OCI-M2 (cell line): ENCODE measurements around the gene MROH7.

Experiments used
- DNase-seq: peaks from one replicate; lab custom pipeline; 2025; ENCODE audit not compliant: unreplicated experiment; lab: John Stamatoyannopoulos, UW

MROH7 gene

GRCh38 chr1:54649921-54650320 lies 8.3 kb downstream of the MROH7 start:
- no peak for DNase-seq

- DNase-seq = no peak
Measured at GRCh38 chr1:54650417-54650816, 8.8 kb downstream of the MROH7 start.

- no peak for DNase-seq
Measured at GRCh38 chr1:54651608-54652007, 10.0 kb downstream of the MROH7 start.

- DNase-seq = no peak
Measured at GRCh38 chr1:54652168-54652567, 10.6 kb downstream of the MROH7 start.

- DNase-seq = no peak
Measured at GRCh38 chr1:54653036-54653435, 11.4 kb downstream of the MROH7 start.

- DNase-seq = no peak
Measured at GRCh38 chr1:54658164-54658913, 16.8 kb downstream of the MROH7 start.

- no peak for DNase-seq
Measured at GRCh38 chr1:54663725-54664124, 22.1 kb downstream of the MROH7 start.

- no peak for DNase-seq
Measured at GRCh38 chr1:54664364-54664763, 22.8 kb downstream of the MROH7 start.

GRCh38 chr1:54665852-54666251 lies 24.3 kb downstream of the MROH7 start:
- no peak for DNase-seq

GRCh38 chr1:54666333-54666732 lies 24.7 kb downstream of the MROH7 start:
- DNase-seq = no peak

GRCh38 chr1:54667797-54668196 lies 26.2 kb downstream of the MROH7 start:
- DNase-seq = no peak

- DNase-seq = no peak
Measured at GRCh38 chr1:54668567-54668966, 27.0 kb downstream of the MROH7 start.

GRCh38 chr1:54671985-54672608 lies 30.5 kb downstream of the MROH7 start:
- no peak for DNase-seq

- no peak for DNase-seq
Measured at GRCh38 chr1:54678776-54679643, 37.4 kb downstream of the MROH7 start.

- no peak for DNase-seq
Measured at GRCh38 chr1:54679706-54680105, 38.1 kb downstream of the MROH7 start.

- DNase-seq = no peak
Measured at GRCh38 chr1:54680387-54680786, 38.8 kb downstream of the MROH7 start.

- DNase-seq = no peak
Measured at GRCh38 chr1:54681358-54681757, 39.8 kb downstream of the MROH7 start.

- DNase-seq = no peak
Measured at GRCh38 chr1:54683453-54683852, 41.9 kb downstream of the MROH7 start.

- DNase-seq = no peak
Measured at GRCh38 chr1:54685335-54685905, 43.8 kb downstream of the MROH7 start.

- DNase-seq = no peak
Measured at GRCh38 chr1:54686155-54686554, 44.6 kb downstream of the MROH7 start.

GRCh38 chr1:54694771-54695170 lies 53.2 kb downstream of the MROH7 start:
- no peak for DNase-seq
